Lung (tissue), 12 donors: Measurements from ENCODE around the gene SYNGAP1. TPM values are rescaled to one million over a fixed set of nuclear protein-coding genes. Genes with fewer than 3 reads are reported as not detected.
"Not testable (repeated sequence)": the region's sequence is repeated elsewhere in the genome, so short reads cannot be mapped to it uniquely, and the experiment has no call there.

Source experiments
- ATAC-seq: fragments of 200-7000 bp; cut with Tn5 transposase; one replicate; pipeline ENCODE4 v1.9.1; 2020; ENCODE audit warnings: moderate number of reproducible peaks; ENCODE audit not compliant: insufficient read depth, low FRiP score
- DNase-seq, 3 donors: peaks; one replicate each; pipeline ENCODE4 v3.0.0-alpha.2; 2013 to 2017
- H3K27ac ChIP-seq, 2 donors: one replicate each; pipeline ENCODE4 v1.5.1; 2013; ENCODE audit warnings: mild to moderate bottlenecking in 2 of 2, moderate library complexity in 2 of 2, control low read depth in 1 of 2, inconsistent platforms in 1 of 2, low read depth in 1 of 2, low read length in 1 of 2
- H3K27me3 ChIP-seq, 3 donors: one replicate each; pipeline ENCODE4 v1.5.1; 2013; ENCODE audit warnings: low read length in 2 of 3; ENCODE audit not compliant: control insufficient read depth in 3 of 3, insufficient read depth in 3 of 3
- H3K36me3 ChIP-seq, 4 donors: one replicate each; pipeline ENCODE4 v1.5.1; 2013; ENCODE audit warnings: low read length in 4 of 4, mild to moderate bottlenecking in 1 of 4, moderate library complexity in 1 of 4; ENCODE audit not compliant: control insufficient read depth in 4 of 4, insufficient read depth in 4 of 4
- H3K4me1 ChIP-seq, 5 donors: one replicate each; pipeline ENCODE4 v1.5.1; 2013; ENCODE audit warnings: low read length in 5 of 5, mild to moderate bottlenecking in 2 of 5, moderate library complexity in 1 of 5; ENCODE audit not compliant: control insufficient read depth in 5 of 5, insufficient read depth in 5 of 5
- H3K4me3 ChIP-seq: one replicate; pipeline ENCODE4 v1.5.1; 2013; ENCODE audit warnings: mild to moderate bottlenecking, control low read depth, moderate library complexity
- H3K9ac ChIP-seq, 2 donors: one replicate each; pipeline ENCODE4 v1.5.1; 2013; ENCODE audit warnings: low read length in 2 of 2, control low read depth in 1 of 2; ENCODE audit not compliant: insufficient read depth in 1 of 2
- H3K9me3 ChIP-seq, 4 donors: one replicate each; pipeline ENCODE4 v1.5.1; 2013; ENCODE audit warnings: low read length in 3 of 4, mild to moderate bottlenecking in 1 of 4, moderate library complexity in 1 of 4; ENCODE audit not compliant: control insufficient read depth in 4 of 4, insufficient read depth in 3 of 4
- WGBS, 2 donors: extraction: QIAGEN DNeasy Blood & Tissue Kit; methylation state at CpG; one replicate each; pipeline ENCODE4 v1.1.7; 2013; 5-methylcytosine and 5-hydroxymethylcytosine counted together
- polyA plus RNA-seq, 2 donors: library from polyadenylated mRNA; stranded (reverse); fragments of 200-250 nt; gene quantifications; one replicate each; pipeline ENCODE4 v1.2.1, GENCODE V29; 2013
- total RNA-seq, 2 donors: library from RNA; depleted of rRNA in 1 of 2; stranded (reverse); fragments of >200 nt in 1 of 2; gene quantifications; one replicate each; pipeline ENCODE4 v1.2.1, GENCODE V29; 2014 to 2021
- TF ChIP-seq, protein P1 (sequence below): IDR thresholded peaks from 2 replicates; pipeline ENCODE4 v1.5.1; 2012; ENCODE audit warnings: mild to moderate bottlenecking; ENCODE audit errors: control extremely low read depth, extremely low read depth
- donor health status: control.
- donor health status: control.
- donor health status: Bipolar disorder and iron deficiency.
- donor health status: healthy.
- donor health status: DM: yes; HTN: yes; CAD: no.

SYNGAP1 gene
- total and polyA plus RNA-seq, 4 donors: 9.2 to 32.0 (median 12.0) TPM

DNA sequence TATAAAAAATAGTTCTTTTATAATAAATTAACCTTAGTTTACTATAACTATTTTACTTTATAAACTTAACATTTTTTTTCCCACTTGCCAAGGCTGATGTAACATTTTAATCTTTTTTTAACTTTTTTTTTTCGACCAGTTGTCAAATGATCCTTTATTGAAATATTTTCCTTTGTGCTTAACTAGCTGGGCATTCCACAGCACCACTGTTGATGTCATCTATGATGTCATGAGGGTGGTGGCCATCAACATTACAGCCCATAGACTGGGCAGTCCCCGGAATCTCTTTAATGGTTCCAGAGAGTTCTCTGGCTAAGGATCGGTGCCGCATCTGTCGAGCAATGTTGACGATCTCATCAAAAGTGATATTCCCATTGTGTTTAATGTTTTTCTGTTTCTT, 20.0 kb upstream of the SYNGAP1 start:
- ATAC-seq, H3K9ac ChIP-seq, H3K4me1 ChIP-seq, DNase-seq, H3K9me3 ChIP-seq, H3K27ac ChIP-seq, H3K4me3 ChIP-seq, H3K27me3 ChIP-seq: not testable (repeated sequence)
- 94 to 99% methylated on average over 6 of the region's 6 CpGs for WGBS, 2 donors
- peaks cover 0 to 19% (median 6%) of the 10 kb centered on the region in 4 donors for H3K36me3 ChIP-seq

DNA sequence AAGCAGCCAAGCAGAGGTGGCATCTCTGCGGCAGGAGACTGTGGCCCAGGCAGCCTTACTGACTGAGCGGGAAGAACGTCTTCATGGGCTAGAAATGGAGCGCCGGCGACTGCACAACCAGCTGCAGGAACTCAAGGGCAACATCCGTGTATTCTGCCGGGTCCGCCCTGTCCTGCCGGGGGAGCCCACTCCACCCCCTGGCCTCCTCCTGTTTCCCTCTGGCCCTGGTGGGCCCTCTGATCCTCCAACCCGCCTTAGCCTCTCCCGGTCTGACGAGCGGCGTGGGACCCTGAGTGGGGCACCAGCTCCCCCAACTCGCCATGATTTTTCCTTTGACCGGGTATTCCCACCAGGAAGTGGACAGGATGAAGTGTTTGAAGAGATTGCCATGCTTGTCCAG, 15.0 kb upstream of the SYNGAP1 start:
- Histone ChIP-seq H3K4me1 (no peaks in the 10 kb centered on the region), H3K36me3 (peaks cover 0 to 30% (median 10%) of the 10 kb centered on the region in 4 donors), H3K27me3 (no peaks in the 10 kb centered on the region), H3K9ac (no peak overlapping the region), H3K27ac (no peak overlapping the region), H3K4me3 (no peak overlapping the region), H3K9me3 (no peaks in the 10 kb centered on the region)
- DNase-seq: no peak
- TF ChIP-seq, protein P1, sequence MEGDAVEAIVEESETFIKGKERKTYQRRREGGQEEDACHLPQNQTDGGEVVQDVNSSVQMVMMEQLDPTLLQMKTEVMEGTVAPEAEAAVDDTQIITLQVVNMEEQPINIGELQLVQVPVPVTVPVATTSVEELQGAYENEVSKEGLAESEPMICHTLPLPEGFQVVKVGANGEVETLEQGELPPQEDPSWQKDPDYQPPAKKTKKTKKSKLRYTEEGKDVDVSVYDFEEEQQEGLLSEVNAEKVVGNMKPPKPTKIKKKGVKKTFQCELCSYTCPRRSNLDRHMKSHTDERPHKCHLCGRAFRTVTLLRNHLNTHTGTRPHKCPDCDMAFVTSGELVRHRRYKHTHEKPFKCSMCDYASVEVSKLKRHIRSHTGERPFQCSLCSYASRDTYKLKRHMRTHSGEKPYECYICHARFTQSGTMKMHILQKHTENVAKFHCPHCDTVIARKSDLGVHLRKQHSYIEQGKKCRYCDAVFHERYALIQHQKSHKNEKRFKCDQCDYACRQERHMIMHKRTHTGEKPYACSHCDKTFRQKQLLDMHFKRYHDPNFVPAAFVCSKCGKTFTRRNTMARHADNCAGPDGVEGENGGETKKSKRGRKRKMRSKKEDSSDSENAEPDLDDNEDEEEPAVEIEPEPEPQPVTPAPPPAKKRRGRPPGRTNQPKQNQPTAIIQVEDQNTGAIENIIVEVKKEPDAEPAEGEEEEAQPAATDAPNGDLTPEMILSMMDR: no peak
- ATAC-seq: no peak
- 91 to 96% methylated on average over 17 of the region's 17 CpGs for WGBS, 2 donors

DNA sequence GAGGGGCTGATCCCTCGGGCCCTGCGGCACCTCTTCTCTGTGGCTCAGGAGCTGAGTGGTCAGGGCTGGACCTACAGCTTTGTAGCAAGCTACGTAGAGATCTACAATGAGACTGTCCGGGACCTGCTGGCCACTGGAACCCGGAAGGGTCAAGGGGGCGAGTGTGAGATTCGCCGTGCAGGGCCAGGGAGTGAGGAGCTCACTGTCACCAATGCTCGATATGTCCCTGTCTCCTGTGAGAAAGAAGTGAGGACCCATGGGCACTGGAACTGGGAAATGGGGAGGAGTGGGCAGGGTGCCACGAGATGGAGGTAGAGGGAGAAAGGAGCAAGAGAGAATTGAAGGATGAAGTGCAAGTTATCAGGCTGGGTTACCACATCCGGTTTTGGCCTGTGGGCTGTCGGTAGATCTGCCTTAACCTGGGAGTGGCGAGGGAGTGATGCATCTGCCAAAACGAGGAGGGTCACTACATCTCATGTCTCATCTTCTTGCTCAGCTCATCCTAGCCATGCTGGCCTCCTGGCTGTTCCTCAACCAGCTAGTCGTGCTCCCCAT, 14.4 kb upstream of the SYNGAP1 start:
- TF ChIP-seq, protein P1: no peak
- 92% methylated on average over 15 of the region's 15 CpGs for WGBS, 2 donors
- Histone ChIP-seq H3K4me1 (no peaks in the 10 kb centered on the region), H3K9me3 (no peaks in the 10 kb centered on the region), H3K36me3 (peaks cover 0 to 30% (median 10%) of the 10 kb centered on the region in 4 donors), H3K27me3 (no peaks in the 10 kb centered on the region), H3K27ac (no peak overlapping the region), H3K9ac (no peak overlapping the region), H3K4me3 (no peak overlapping the region)
- no peak for ATAC-seq
- no peak for DNase-seq

DNA sequence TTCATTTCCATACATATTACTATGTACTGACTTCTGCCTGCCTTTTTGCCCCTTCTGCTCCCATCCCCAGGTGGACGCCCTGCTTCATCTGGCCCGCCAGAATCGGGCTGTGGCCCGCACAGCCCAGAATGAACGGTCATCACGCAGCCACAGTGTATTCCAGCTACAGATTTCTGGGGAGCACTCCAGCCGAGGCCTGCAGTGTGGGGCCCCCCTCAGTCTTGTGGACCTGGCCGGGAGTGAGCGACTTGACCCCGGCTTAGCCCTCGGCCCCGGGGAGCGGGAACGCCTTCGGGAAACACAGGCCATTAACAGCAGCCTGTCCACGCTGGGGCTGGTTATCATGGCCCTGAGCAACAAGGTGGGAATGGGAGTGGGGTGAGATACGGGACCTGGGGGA, 13.7 kb upstream of the SYNGAP1 start:
- Histone ChIP-seq H3K27me3 (no peaks in the 10 kb centered on the region), H3K4me3 (no peak overlapping the region), H3K9ac (no peak overlapping the region), H3K36me3 (peaks cover 0 to 30% (median 10%) of the 10 kb centered on the region in 4 donors), H3K27ac (no peak overlapping the region), H3K9me3 (no peaks in the 10 kb centered on the region), H3K4me1 (no peaks in the 10 kb centered on the region)
- DNase-seq (no peak), ATAC-seq (no peak)
- TF ChIP-seq, protein P1: no peak
- WGBS, 2 donors: 97% methylated on average over 17 of the region's 17 CpGs
